Loucy (cell line): ENCODE data around the gene WDR48.

Experiments used
- EZH2phosphoT487 ChIP-seq: fragments of 200-600 bp; IDR thresholded peaks from 2 replicates; pipeline ENCODE4 v1.6.1; 2018; ENCODE audit warnings: antibody characterized with exemption, mild to moderate bottlenecking, moderate library complexity, borderline replicate concordance
- TF ChIP-seq, protein P1 (sequence below): fragments of 200-600 bp; sonication (generic); conservative IDR thresholded peaks from 2 replicates; pipeline ENCODE4 v1.5.1; 2014; ENCODE audit warnings: mild to moderate bottlenecking, antibody characterized with exemption, low read length

DNA sequence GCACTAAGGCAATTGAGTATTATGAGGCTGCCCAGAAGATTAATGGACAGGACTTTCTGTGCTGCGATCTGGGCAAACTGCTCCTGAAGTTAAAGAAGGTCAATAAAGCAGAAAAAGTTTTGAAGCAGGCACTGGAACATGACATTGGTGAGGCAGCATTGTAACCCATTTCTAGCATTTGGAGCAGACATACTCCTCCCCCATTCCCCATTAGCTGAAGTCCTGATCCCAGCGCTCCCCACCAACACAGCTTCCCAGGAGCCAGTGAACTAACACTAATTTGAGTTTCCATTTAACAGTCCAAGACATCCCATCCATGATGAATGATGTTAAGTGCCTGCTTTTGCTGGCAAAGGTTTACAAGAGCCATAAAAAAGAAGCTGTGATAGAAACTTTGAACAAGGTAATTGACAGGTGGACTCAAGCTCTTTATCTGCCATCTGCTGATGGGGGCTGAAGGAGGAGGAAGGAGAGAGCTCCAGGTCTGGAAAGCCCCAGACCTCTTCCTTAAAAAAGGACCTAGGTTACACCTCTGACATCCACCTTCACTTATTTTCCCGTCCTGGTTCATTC lies 79.0 kb downstream of the WDR48 start:
- TF ChIP-seq, protein P1, sequence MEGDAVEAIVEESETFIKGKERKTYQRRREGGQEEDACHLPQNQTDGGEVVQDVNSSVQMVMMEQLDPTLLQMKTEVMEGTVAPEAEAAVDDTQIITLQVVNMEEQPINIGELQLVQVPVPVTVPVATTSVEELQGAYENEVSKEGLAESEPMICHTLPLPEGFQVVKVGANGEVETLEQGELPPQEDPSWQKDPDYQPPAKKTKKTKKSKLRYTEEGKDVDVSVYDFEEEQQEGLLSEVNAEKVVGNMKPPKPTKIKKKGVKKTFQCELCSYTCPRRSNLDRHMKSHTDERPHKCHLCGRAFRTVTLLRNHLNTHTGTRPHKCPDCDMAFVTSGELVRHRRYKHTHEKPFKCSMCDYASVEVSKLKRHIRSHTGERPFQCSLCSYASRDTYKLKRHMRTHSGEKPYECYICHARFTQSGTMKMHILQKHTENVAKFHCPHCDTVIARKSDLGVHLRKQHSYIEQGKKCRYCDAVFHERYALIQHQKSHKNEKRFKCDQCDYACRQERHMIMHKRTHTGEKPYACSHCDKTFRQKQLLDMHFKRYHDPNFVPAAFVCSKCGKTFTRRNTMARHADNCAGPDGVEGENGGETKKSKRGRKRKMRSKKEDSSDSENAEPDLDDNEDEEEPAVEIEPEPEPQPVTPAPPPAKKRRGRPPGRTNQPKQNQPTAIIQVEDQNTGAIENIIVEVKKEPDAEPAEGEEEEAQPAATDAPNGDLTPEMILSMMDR = no peak
- no peak for TF ChIP-seq EZH2phosphoT487
